ENCODE measurements around the gene VAT1.

GRCh38 chr17:42985225-42985624, 37.0 kb downstream of the VAT1 start:
- TF ChIP-seq CTCF (IDR thresholded peaks at IDR 0.05) (no peak), POLR2A (IDR thresholded peaks at IDR 0.05) (no peak)

Measured in ovary (tissue), 3 donors.